NCI-H510A (cell line): ENCODE measurements around the gene C11orf98.
"Not testable (repeated sequence)": the region's sequence is repeated elsewhere in the genome, so short reads cannot be mapped to it uniquely, and the experiment has no call there.

Source experiments
- DNase-seq: peaks from one replicate; lab custom pipeline; 2025; lab: John Stamatoyannopoulos, UW

Gene C11orf98

GRCh38 chr11:62665075-62665598 lies at the start of gene C11orf98, which contains the start of gene CSKMT:
Gene C11orf98 (minus strand): TSS chr11:62665210. CDS start chr11:62665169, 41 bp downstream.
Gene CSKMT (plus strand): TSS chr11:62665312. CDS start chr11:62665880, 568 bp downstream.
- peak; percentile 79 for DNase-seq

DNA sequence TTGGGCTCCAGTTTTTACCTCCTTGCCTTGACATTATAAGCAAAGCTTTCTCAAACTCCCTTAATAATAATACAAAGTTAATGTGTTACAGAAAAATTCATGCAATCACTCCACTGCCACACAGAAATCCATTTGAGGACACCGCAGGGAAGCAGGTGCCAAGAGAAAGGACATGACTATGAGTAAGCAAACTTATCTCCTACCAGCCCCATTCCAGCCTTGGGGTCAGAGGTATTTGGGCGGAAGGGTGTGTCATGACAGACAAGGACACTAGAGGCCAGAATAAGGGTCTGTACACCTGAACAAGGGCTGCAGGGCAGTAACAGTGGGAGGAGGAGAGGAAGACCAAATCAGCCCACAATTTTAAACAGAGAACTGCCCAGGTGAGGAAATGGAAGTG lies 48.3 kb upstream of the C11orf98 start:
- no peak for DNase-seq

- no peak for DNase-seq
Observed at GRCh38 chr11:62712861-62713260, 47.9 kb upstream of the C11orf98 start.

DNA sequence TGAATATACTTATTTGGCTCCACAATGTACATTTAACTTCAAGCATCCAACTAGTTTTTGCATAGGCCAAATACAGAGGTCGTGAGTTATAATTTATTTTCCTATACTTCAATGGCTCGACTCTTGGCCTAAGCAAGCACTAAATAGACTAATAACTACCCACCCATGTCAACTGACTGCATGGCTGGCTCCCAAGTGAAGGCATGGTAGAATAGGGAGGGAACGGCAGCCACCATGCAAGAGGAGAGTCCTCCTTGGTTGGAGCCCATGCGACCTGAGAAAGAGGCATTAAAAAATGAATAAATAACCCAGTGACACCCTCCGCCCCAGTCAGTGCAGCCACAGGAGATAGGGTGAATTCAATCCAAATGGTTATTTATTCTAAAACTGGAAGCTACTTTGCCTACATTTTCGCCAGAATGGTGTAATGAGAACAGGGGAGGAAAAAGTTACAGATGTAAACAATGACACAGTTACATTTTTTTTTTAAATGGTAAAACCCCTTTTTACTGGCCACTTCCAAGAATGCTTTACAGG lies 47.3 kb upstream of the C11orf98 start:
- no peak for DNase-seq

DNA sequence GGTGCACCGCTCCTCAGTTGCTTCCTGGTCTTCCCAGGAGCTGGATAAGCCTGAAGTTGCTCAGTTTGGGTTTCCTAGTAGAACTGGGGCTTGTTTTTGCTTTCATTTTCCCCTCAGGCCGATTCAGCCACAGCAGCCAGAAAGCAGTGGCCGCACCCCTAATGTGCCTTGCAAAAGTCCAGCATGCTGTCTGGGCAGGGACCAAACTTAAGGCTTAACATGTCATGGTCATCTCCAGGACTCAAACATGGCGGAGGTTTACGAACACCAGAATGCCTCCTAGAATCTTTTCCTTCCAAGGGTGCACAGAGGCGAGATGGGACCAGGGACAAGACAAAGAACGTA lies 45.0 kb upstream of the C11orf98 start:
- DNase-seq, result no peak

DNA sequence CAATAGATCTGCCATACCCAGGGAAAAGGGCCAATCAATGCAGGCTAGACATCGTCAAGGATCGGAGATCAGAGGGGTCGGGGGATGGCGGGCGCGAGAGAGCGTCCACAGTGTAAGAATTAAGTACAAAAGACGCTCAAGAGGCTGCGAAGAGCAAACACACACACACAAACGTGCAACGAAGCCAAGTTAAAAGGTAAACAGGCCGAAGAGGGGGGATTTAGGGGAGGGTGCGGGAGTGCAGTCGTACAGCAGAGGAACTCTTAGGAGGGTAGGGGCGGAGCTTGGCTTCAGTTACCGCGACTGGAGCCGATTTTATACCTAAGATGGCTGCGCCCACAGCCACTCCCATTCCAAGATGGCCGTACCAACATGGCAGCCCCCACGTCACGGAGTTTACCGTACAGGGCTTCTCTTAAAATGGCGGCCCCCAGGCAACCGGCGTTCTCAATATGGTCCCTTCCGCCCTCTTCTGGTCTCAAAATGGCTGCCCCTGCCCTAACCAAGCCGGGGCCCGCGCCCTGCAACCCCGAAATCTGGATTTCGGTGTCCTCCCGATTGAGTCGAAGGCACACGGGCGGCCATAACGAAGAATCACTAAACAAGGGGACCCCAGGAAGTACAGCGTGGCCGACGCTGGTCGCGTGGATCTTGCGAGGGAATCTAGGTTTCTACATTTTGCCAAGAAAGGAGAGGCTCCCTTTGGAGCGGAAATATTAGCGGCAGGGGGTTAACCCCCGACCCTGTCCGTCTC lies 44.4 kb upstream of the C11orf98 start:
- peak; percentile 97 for DNase-seq

DNA sequence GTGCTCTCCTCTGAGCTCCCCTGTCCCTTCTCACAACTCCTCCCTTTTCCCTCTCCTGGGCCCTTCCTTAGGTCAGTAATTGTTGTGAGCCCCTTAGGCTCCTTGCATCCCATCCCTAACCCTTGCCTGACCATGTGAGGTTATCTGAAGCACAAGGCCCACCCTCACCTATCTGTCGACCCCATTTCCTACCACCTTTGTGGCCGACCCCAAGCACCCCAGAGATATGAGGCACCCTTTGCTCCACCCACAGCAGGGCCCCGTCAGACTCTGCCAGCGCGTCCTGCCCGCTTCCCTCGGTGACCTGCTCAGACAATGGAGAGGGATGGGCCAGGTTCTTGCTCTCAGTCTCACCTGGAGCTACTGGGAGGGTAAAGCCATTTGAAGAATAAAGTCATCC lies 43.8 kb upstream of the C11orf98 start:
- no peak for DNase-seq

- no peak for DNase-seq
Observed at GRCh38 chr11:62708392-62708791, 43.4 kb upstream of the C11orf98 start.

DNA sequence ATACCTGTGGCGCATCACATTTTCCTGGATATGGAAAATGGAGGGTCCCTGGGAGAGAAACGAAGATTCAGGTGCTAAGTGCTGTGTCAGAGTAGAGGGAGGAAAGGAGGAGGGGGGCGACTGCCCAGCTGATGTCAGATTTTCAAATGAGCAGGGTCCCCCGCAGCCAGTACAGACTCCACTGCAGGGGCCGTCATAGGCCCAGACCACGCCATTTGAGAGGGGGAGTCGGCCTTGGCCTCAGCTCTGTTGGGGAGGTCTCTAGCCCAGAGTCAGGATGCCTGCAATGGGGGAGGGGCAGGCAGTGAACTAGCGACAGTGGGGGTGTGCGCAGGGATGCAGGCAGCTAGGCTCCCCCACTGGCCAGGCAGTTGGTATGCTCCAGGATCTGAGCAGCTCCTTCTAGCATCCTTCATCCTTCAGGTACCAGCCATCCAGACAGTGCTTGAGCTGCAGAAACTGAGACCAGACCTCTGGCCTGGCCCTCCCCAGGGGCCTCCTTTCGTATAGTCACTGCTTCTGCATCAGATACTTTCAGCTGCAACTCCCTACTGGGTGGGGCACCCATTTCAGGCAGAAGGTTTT lies 42.4 kb upstream of the C11orf98 start, which contains the start of the genes BSCL2 and GNG3:
Gene BSCL2 (minus strand): TSS at position 148 of the 585 bp plus-strand sequence. CDS start 229 bp downstream, outside the sequence.
Gene GNG3 (plus strand): TSS at position 400 of the 585 bp plus-strand sequence. CDS start 620 bp downstream, outside the sequence.
- no peak for DNase-seq

DNA sequence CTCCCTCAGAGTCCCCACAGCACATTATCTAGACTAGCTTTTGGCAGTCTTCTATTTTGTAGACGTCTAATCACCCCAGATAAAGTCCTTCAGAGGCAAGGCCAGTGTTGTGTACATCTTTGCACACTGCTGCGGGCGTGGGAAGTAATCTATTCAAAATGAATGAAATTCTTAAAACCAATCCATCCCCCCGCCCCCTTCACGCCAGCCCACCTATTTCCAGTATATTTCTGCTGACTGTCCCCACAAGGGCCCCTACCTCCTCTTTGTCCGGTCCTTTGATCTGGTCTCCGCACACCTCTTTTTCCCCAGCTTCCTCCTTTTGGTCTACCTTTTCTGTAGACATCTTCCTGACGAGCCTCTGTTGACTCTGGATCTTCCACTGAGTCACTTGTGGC lies 41.8 kb upstream of the C11orf98 start:
- no peak for DNase-seq

DNA sequence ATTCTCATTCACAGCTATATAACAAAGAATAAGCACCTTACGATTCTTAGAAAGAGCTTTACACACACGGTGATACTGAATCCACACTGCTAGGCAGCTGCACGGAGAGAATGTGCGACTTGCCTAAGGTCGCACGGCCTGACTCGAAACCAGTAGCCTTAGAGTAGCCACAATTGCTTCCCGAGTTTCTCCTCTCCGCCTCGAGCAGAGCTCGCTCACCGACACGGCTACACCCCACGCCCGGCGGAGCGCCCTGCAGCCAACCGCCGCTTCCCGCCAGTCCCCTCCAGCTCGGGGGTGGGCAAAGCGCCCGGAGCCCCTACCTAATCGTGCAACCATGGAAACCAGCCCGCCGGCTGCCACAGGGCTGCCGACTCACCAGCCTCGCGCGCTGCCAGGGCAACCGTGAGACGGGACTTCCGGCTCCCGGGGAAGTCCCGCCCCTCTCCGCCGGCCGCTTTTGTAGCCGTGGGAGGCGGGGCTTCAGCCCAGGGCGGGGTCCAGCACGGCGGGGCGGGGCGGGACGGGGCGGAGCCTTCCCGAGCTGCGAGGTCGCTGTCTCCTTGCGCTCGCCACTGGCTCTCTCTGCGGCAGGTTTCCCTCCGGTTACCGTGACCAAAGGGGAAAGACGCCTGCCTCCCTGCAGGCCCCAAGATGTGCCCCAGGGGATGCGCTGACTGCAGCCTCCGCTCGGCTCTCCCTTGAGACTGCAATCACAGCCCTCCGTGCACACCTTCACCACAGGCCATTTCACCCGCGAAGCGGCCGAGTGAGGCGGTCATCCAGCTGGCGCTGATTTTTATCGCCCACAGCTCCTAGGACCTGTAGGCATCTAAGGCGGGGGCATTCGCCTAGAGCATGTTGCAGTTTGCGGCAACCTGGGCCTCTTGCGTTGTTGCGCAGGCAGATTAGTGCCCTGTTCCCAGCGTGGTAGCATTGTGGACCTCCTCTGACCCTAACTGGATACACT lies 41.2 kb upstream of the C11orf98 start:
- peak; percentile 85 for DNase-seq

DNA sequence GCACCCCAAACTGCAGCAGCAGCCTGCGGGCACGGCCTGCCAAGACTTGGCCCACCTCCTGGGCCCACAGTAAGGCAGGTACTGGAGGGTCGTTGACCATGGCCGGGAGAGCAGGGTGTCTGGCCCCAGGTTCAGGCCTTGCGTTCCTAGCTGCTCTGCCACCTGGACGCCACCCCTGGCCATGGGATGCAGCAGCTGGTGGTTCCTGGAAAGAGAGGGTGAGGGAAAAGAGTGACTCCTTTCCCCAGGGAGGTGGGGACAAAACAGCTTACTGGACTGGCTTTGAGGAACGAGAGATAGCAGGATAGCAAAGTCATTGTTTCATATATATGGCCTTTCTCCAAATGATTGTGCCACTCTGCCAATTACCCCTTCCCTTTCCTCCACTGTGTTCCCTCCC lies 40.4 kb upstream of the C11orf98 start:
- peak; percentile 18 for DNase-seq

DNA sequence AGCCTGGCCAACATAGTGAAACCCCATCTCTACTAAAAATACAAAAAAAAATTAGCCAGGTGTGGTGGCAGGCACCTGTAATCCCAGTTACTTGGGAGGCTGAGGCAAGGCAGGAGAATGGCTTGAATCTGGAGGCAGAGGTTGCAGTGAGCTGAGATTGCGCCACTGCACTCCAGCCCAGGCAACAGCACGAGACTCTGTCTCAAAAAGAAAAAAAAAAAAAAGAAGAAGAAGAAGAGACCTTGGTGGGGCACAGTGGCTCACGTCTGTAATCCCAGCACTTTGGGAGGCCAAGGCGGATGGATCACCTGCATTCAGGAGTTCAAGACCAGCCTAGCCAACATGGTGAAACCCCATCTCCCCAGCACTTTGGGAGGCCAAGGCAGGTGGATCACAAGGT lies 38.9 kb upstream of the C11orf98 start:
- DNase-seq, result not testable (repeated sequence)

DNA sequence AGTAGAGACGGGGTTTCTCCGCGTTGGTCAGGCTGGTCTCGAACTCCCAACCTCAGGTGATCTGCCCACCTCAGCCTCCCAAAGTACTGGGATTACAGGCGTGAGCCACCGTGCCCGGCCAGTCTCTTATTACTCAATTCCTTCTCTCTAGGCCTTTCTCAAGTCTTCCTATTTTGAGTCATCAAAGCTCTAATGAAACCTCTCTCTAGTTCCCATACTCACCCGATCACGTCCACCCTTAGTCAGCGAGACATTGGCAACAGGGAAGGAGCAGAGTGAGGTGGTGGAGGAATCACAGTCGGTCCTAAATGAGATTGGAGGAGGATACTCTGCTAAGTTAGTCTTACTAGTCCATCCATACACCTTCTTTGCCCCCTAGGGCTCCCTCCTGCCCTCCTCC lies 37.2 kb upstream of the C11orf98 start:
- no peak for DNase-seq

DNA sequence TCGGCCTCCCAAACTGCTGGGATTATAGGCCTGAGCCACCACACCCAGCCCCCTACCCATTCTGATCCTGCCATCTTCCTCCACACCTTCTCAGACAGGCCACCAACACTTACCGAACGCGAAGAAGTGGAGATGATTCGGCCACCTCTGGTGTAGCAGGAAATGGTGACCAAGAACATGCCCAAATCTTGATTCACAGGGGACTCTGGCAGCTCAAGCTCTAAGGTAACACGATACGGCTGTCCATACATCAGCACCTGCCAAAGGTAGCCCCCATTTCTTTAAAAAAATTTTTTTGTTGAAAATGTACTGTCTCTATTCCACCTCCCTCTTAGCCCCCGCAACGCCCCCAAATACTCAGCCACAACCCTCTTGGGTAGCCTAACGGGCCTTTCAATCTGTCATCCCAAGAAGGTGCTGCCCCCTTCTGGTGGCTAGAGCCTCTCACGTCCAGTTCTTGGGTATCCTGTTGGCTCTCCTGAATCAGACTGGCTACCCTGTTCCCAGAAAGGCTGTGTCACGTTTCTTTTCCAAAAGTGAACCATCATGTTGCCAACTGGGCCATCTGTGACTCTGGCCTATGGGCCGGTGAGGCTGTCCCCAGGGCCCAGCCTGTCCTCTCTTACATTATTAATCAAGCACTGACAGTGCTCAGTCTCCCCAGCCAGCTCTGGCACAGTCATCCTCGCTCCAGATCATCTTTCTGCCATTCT lies 29.6 kb upstream of the C11orf98 start:
- DNase-seq, result peak; percentile 42

DNA sequence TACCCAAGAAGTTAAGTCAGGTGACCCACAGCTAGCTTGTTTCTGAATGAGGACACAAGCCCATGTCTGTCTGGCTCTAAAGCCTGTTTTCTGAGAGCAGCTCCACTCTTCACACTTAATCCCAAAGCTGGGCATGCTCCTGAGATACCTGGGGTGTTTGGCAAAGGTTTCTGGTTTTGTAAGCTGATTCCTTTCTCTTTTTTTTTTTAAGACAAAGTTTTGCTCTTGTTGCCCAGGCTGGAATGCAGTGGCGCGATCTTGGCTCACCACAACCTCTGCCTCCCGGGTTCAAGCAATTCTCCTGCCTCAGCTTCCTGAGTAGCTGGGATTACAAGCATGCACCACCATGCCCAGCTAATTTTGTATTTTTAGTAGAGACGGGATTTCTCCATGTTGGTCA lies 28.6 kb upstream of the C11orf98 start:
- not testable (repeated sequence) for DNase-seq

- DNase-seq, result no peak
Observed at GRCh38 chr11:62689421-62690183, 24.6 kb upstream of the C11orf98 start, which contains the start of gene LRRN4CL. Gene LRRN4CL (minus strand): TSS chr11:62689530. CDS start chr11:62688508, 1,022 bp downstream.

- no peak for DNase-seq
Observed at GRCh38 chr11:62688491-62688890, 23.5 kb upstream of the C11orf98 start.

DNA sequence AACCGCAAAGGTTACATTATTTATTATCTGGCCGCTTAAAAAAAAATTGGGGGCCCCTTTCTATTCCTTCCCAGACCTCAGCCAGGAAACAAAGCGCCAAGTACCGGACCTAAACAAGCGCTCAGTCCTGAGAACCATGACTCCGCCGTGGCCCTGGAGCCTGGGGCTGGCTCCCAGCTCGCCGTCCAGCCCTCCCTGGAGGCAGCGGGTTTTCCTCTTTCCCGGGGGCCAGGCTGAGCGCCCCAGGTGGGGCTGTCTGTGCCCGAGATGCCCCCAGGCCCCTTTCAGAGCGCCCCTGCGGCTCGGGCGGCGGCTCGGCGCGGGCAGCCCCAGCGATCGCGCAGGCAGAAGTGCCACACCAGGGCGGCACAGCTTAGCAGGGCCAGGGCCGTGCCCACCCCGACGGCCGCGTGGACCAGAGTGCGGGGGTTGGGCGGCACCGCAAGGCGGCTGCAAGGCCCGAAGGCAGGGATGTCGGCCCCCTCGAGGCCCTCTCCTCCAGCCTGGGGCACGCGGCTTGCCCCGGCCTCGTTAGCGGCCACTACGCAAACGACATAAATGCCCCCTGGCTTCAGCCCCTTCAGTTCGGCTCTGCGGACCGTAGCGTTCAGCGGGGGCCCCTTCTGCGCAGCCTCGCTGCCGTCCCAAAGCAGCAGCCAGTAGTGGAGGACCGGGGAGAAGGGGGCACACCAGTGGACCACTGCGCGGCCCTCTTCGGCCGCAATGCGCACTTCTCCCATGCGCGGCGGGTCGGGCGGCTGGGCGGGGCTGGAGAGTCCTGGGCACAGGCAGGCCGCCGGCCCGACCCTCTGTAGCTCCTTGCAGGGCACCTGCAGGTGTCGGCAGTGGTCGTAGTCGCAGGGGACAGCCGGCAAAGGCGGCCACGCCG lies 22.7 kb upstream of the C11orf98 start:
- DNase-seq, result no peak
